ENCODE results near the gene STUB1.

STUB1 gene

GRCh38 chr16:723695-724094 lies 43.5 kb downstream of the STUB1 start:
- no peak for TF ChIP-seq REST (IDR thresholded peaks at IDR 0.05; ENCODE audit: insufficient read depth in 1 of 2, low read depth in 2 of 2, low read length in 2 of 2)
- no peak for TF ChIP-seq SIN3A (IDR thresholded peaks at IDR 0.05; ENCODE audit: borderline replicate concordance, insufficient read depth, low read length)
- no peak for TF ChIP-seq FOXP2 (optimal IDR thresholded peaks at IDR 0.05; ENCODE audit: borderline replicate concordance, extremely low read depth, extremely low read length, insufficient read depth)
- no peak for TF ChIP-seq TAF1 (IDR thresholded peaks at IDR 0.05; ENCODE audit: borderline replicate concordance, insufficient read depth, low read length)
- TF ChIP-seq POLR2AphosphoS5 (IDR thresholded peaks at IDR 0.05; ENCODE audit: low read depth, low read length), result no peak

- TF ChIP-seq TAF1 (IDR thresholded peaks at IDR 0.05; ENCODE audit: borderline replicate concordance, insufficient read depth, low read length) (no peak), FOXP2 (optimal IDR thresholded peaks at IDR 0.05; ENCODE audit: borderline replicate concordance, extremely low read depth, extremely low read length, insufficient read depth) (no peak), POLR2AphosphoS5 (IDR thresholded peaks at IDR 0.05; ENCODE audit: low read depth, low read length) (no peak), SIN3A (IDR thresholded peaks at IDR 0.05; ENCODE audit: borderline replicate concordance, insufficient read depth, low read length) (no peak), REST (IDR thresholded peaks at IDR 0.05; ENCODE audit: insufficient read depth in 1 of 2, low read depth in 2 of 2, low read length in 2 of 2) (no peak)
These were observed 44.2 kb downstream of the STUB1 start for GRCh38 chr16:724188-725040.

- TF ChIP-seq POLR2AphosphoS5 (IDR thresholded peaks at IDR 0.05; ENCODE audit: low read depth, low read length), result no peak
- no peak for TF ChIP-seq TAF1 (IDR thresholded peaks at IDR 0.05; ENCODE audit: borderline replicate concordance, insufficient read depth, low read length)
- TF ChIP-seq REST (IDR thresholded peaks at IDR 0.05; ENCODE audit: insufficient read depth in 1 of 2, low read depth in 2 of 2, low read length in 2 of 2), result no peak
- no peak for TF ChIP-seq SIN3A (IDR thresholded peaks at IDR 0.05; ENCODE audit: borderline replicate concordance, insufficient read depth, low read length)
- no peak for TF ChIP-seq FOXP2 (optimal IDR thresholded peaks at IDR 0.05; ENCODE audit: borderline replicate concordance, extremely low read depth, extremely low read length, insufficient read depth)
These were observed 44.8 kb downstream of the STUB1 start for GRCh38 chr16:725041-725376.

GRCh38 chr16:725463-726187 lies 45.4 kb downstream of the STUB1 start:
- no peak for TF ChIP-seq REST (IDR thresholded peaks at IDR 0.05; ENCODE audit: insufficient read depth in 1 of 2, low read depth in 2 of 2, low read length in 2 of 2)
- no peak for TF ChIP-seq FOXP2 (optimal IDR thresholded peaks at IDR 0.05; ENCODE audit: borderline replicate concordance, extremely low read depth, extremely low read length, insufficient read depth)
- TF ChIP-seq SIN3A (IDR thresholded peaks at IDR 0.05; ENCODE audit: borderline replicate concordance, insufficient read depth, low read length), result no peak
- TF ChIP-seq POLR2AphosphoS5 (IDR thresholded peaks at IDR 0.05; ENCODE audit: low read depth, low read length), result no peak
- TF ChIP-seq TAF1 (IDR thresholded peaks at IDR 0.05; ENCODE audit: borderline replicate concordance, insufficient read depth, low read length), result no peak
